Hepatic stellate cell (primary cell): Measurements from ENCODE around the gene TAF7.
"Not testable (repeated sequence)": the region's sequence is repeated elsewhere in the genome, so short reads cannot be mapped to it uniquely, and the experiment has no call there.

Source experiments
- DNase-seq: peaks from one replicate; pipeline ENCODE4 v3.0.0; 2011; ENCODE audit warnings: low spot score

TAF7 gene

GRCh38 chr5:141320225-141321169 is at the start of gene TAF7:
Gene TAF7 (minus strand): TSS chr5:141320784. CDS start chr5:141320044, 740 bp downstream.
- DNase-seq, result peak; percentile 92

GRCh38 chr5:141366016-141366896 is 45.7 kb upstream of the TAF7 start:
- DNase-seq, result no peak

GRCh38 chr5:141363952-141364660 is 43.5 kb upstream of the TAF7 start, which contains the start of gene PCDHGA5:
Gene PCDHGA5 (plus strand): TSS chr5:141364162. CDS start chr5:141364331, 169 bp downstream.
- DNase-seq, result no peak

GRCh38 chr5:141362719-141363118 is 42.1 kb upstream of the TAF7 start:
- DNase-seq, result no peak

GRCh38 chr5:141360685-141361084 is 40.1 kb upstream of the TAF7 start:
- no peak for DNase-seq

- DNase-seq, result peak; percentile 66
These were observed 39.3 kb upstream of the TAF7 start, which contains the start of gene PCDHGB2 for GRCh38 chr5:141359790-141360426. Gene PCDHGB2 (plus strand): TSS chr5:141359994. CDS start chr5:141360136, 142 bp downstream.

- no peak for DNase-seq
These were observed 36.4 kb upstream of the TAF7 start for GRCh38 chr5:141356950-141357349.

- DNase-seq, result no peak
These were observed 35.5 kb upstream of the TAF7 start for GRCh38 chr5:141356133-141356532.

GRCh38 chr5:141355641-141356040 is 35.1 kb upstream of the TAF7 start:
- DNase-seq, result no peak

GRCh38 chr5:141354900-141355469 is 34.4 kb upstream of the TAF7 start, which contains the start of gene PCDHGA4:
Gene PCDHGA4 (plus strand): TSS chr5:141355021. CDS start chr5:141355108, 87 bp downstream.
- no peak for DNase-seq

GRCh38 chr5:141351591-141351990 is 31.0 kb upstream of the TAF7 start:
- no peak for DNase-seq

GRCh38 chr5:141349917-141350619 is 29.5 kb upstream of the TAF7 start, which contains the start of gene PCDHGB1:
Gene PCDHGB1 (plus strand): TSS chr5:141350099. CDS start chr5:141350261, 162 bp downstream.
- DNase-seq, result peak; percentile 46

GRCh38 chr5:141346017-141346416 is 25.4 kb upstream of the TAF7 start:
- not testable (repeated sequence) for DNase-seq

- no peak for DNase-seq
These were observed 24.7 kb upstream of the TAF7 start for GRCh38 chr5:141345327-141345726.

- no peak for DNase-seq
These were observed 23.4 kb upstream of the TAF7 start for GRCh38 chr5:141343953-141344463.

GRCh38 chr5:141343242-141343952 is 22.8 kb upstream of the TAF7 start, which contains the start of gene PCDHGA3:
Gene PCDHGA3 (plus strand): TSS chr5:141343829. CDS start chr5:141344034, 205 bp downstream.
- DNase-seq, result no peak

- DNase-seq, result no peak
These were observed 22.2 kb upstream of the TAF7 start for GRCh38 chr5:141342773-141343172.

GRCh38 chr5:141340781-141341354 is 20.3 kb upstream of the TAF7 start:
- not testable (repeated sequence) for DNase-seq
